Left kidney (tissue), 2 donors: ENCODE measurements around the gene IL13RA2. TPM values are rescaled to one million over a fixed set of nuclear protein-coding genes. Genes with fewer than 3 reads are reported as not detected.

Experiments
- DNase-seq: peaks from one replicate; pipeline ENCODE4 v3.0.0-alpha.2; 2013
- polyA plus RNA-seq: library from polyadenylated mRNA; unstranded; fragments of 120-200 nt; gene quantifications from one replicate; pipeline ENCODE4 v1.2.1, GENCODE V29; 2013; ENCODE audit not compliant: insufficient read length

The IL13RA2 gene
- polyA plus RNA-seq, 1 donor = 1.6 TPM

GRCh38 chrX:114985967-114986592 is 31.3 kb downstream of the IL13RA2 start:
- DNase-seq = no peak

- no peak for DNase-seq
These were observed 41.1 kb downstream of the IL13RA2 start for GRCh38 chrX:114976292-114976691.

- no peak for DNase-seq
These were observed 44.4 kb downstream of the IL13RA2 start for GRCh38 chrX:114973013-114973412.

- DNase-seq = no peak
These were observed 46.6 kb downstream of the IL13RA2 start for GRCh38 chrX:114970806-114971205.

- DNase-seq = no peak
These were observed 53.0 kb downstream of the IL13RA2 start for GRCh38 chrX:114964374-114964773.

- DNase-seq = no peak
These were observed 55.2 kb downstream of the IL13RA2 start for GRCh38 chrX:114962209-114962608.

GRCh38 chrX:114959729-114960128 is 57.7 kb downstream of the IL13RA2 start:
- DNase-seq = no peak

Other genes with a start within 250 kb of the IL13RA2 start
- not detected for gene RBMXL3, start 171.8 kb upstream of the IL13RA2 start, polyA plus RNA-seq
- 15.3 TPM for gene LRCH2, start 216.5 kb upstream of the IL13RA2 start, polyA plus RNA-seq